Thymus (tissue), 11 donors: ENCODE measurements around the gene ADCY9. TPM values are rescaled to one million over a fixed set of nuclear protein-coding genes. Genes with fewer than 3 reads are reported as not detected.
"Not testable (repeated sequence)": the region's sequence is repeated elsewhere in the genome, so short reads cannot be mapped to it uniquely, and the experiment has no call there.

Source experiments
- DNase-seq, 9 donors: peaks; one replicate each; pipeline ENCODE4 v3.0.0-alpha.2; 2013; ENCODE audit warnings: low spot score in 9 of 9, low read depth in 6 of 9, missing footprints in 1 of 9
- H3K27ac ChIP-seq, 2 donors: one replicate each; pipeline ENCODE4 v1.5.1; 2013; ENCODE audit warnings: control low read depth in 1 of 2, low read depth in 1 of 2, low read length in 1 of 2, mild to moderate bottlenecking in 1 of 2, moderate library complexity in 1 of 2
- H3K27me3 ChIP-seq, 2 donors: one replicate each; pipeline ENCODE4 v1.5.1; 2013; ENCODE audit warnings: low read length in 1 of 2; ENCODE audit not compliant: control insufficient read depth in 2 of 2, insufficient read depth in 1 of 2
- H3K36me3 ChIP-seq, 2 donors: one replicate each; pipeline ENCODE4 v1.5.1; 2013; ENCODE audit warnings: low read length in 1 of 2, mild to moderate bottlenecking in 1 of 2, moderate library complexity in 1 of 2; ENCODE audit not compliant: control insufficient read depth in 2 of 2, insufficient read depth in 2 of 2
- H3K4me1 ChIP-seq, 2 donors: one replicate each; pipeline ENCODE4 v1.5.1; 2013; ENCODE audit warnings: low read length in 2 of 2; ENCODE audit not compliant: control insufficient read depth in 2 of 2, insufficient read depth in 2 of 2
- H3K4me3 ChIP-seq, 2 donors: one replicate each; pipeline ENCODE4 v1.5.1; 2013; ENCODE audit warnings: low read length in 2 of 2, control low read depth in 1 of 2, mild to moderate bottlenecking in 1 of 2
- H3K9me3 ChIP-seq, 2 donors: one replicate each; pipeline ENCODE4 v1.5.1; 2013; ENCODE audit warnings: low read length in 1 of 2, mild to moderate bottlenecking in 1 of 2; ENCODE audit not compliant: control insufficient read depth in 2 of 2, insufficient read depth in 1 of 2
- WGBS: extraction: QIAGEN DNeasy Blood & Tissue Kit; methylation state at CpG from one replicate; pipeline ENCODE4 v1.1.7; 2013; 5-methylcytosine and 5-hydroxymethylcytosine counted together
- polyA plus RNA-seq: library from polyadenylated mRNA; stranded (reverse); fragments of 200-250 nt; gene quantifications from one replicate; pipeline ENCODE4 v1.2.3, GENCODE V29; 2013
- total RNA-seq: library from RNA; stranded (reverse); fragments of 120-200 nt; gene quantifications from one replicate; pipeline ENCODE4 v1.2.4, GENCODE V29; 2013
- donor health status: healthy.

Gene ADCY9
- total and polyA plus RNA-seq, 2 donors: 1.3 to 2.2 TPM

DNA sequence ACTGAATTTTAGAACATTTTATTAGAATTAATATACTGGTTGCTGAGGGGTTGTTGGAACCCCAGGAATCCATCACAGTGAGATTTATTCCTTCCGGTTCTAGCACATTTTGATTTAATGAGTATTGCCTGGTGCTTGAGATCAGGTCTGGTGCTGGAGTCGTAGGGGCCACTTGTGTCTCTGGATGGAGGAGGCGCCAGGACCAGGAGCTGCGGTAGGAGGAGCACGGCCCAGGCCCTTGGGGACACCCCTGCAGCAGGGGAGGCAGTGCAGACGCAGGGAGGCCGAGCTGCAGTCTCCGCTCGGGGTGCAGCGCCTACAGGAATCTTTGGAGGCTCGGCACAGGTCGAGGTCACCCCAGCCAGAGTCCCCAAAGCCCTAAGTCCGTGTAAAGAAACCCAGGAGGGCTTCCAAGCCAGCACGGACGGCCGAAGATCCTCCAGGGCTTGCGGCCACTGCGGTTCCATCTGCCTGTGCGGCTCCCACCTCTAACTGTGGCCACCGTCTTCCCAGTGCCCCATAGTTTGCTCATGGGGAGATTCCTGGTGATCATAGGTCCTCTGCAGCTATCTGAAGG is 169.6 kb downstream of the ADCY9 start:
- 93% methylated on average over 20 of the region's 20 CpGs for WGBS
- H3K9me3 ChIP-seq: peaks cover 0 to 4% of the 10 kb centered on the region in 2 donors
- peak overlapping the region; percentile 24 to 27 for H3K27ac ChIP-seq

DNA sequence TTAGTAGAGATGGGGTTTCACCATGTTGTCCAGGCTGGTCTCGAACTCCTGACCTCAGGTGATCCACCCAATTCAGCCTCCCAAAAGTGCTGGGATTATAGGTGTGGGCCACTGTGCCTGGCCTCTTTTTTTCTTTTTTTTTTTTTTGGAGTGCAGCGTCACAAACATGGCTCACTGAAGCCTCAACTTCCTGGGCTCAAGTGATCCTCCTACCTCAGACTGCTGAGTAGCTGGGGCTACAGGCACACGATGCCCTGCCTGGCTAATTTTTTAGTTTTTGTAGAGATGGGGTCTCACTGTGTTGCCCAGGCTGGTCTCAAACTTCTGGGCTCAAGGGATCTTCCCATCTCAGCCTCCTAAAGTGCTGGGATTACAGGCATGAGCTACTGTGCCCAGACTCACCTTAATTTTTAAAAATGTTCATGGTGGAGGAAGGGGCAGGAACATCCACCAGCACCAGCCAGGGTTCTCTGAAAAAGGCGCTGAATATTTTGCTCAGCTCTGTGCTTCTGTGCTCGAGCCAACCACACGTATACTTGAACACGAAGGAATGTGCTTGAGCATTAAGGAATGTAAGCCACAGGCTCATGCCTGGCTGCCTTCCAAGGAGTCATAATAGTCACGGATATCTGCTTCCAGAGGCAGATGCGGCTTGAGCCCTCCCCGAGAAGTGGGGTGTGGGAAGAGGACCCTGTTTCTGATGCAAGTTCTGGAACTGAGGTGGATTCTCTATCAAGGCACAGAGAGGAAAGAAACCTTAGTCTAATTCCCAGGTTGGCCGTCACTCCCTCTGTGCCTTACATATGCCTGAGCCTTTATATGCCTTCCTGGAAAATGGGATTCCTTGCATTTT is 170.3 kb downstream of the ADCY9 start:
- no peak overlapping the region for H3K27ac ChIP-seq
- 86% methylated on average over 11 of the region's 11 CpGs for WGBS

More for the DNA sequence above, 169.6 kb downstream of the ADCY9 start:
- Histone ChIP-seq H3K4me1 (peaks cover 0 to 8% of the 10 kb centered on the region in 2 donors), H3K4me3 (no peak overlapping the region), H3K27me3 (peaks cover 0 to 16% of the 10 kb centered on the region in 2 donors), H3K36me3 (no peaks in the 10 kb centered on the region)
- DNase-seq: no peak

DNA sequence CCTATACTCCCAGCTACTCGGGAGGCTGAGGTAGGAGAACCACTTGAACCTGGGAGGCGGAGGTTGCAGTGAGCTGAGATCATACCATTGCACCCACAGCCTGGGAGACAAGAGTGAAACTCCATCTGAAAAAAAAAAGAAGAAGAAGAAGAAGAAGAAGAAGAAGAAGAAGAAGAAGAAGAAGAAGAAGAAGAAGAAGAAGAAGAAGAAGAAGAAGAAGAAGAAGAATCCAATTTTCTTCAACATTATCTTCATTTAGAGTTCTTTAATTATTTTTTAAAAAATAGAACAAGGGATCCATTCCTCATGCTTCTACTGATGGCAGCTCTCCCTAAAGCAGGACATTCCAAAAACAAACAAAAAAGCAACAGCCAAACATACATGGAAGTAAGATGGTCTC is 171.8 kb downstream of the ADCY9 start:
- DNase-seq, H3K27me3 ChIP-seq, H3K27ac ChIP-seq, H3K4me1 ChIP-seq, H3K9me3 ChIP-seq, H3K4me3 ChIP-seq, H3K36me3 ChIP-seq: not testable (repeated sequence)
- 96% methylated on average over 2 of the region's 2 CpGs for WGBS

More for the DNA sequence above, 170.3 kb downstream of the ADCY9 start:
- H3K36me3 ChIP-seq: no peaks in the 10 kb centered on the region
- H3K9me3 ChIP-seq: peaks cover 0 to 4% of the 10 kb centered on the region in 2 donors
- peak in 1 of 9 donors; percentile 29 for DNase-seq
- peaks cover 0 to 8% of the 10 kb centered on the region in 2 donors for H3K4me1 ChIP-seq
- peaks cover 0 to 16% of the 10 kb centered on the region in 2 donors for H3K27me3 ChIP-seq
- H3K4me3 ChIP-seq: no peak overlapping the region

GRCh38 chr16:3942146-3942545 is 174.1 kb downstream of the ADCY9 start:
- H3K36me3 ChIP-seq, H3K9me3 ChIP-seq, H3K27ac ChIP-seq, H3K4me1 ChIP-seq, DNase-seq, H3K4me3 ChIP-seq: not testable (repeated sequence)
- WGBS: 93% methylated on average over 4 of the region's 4 CpGs
- peaks cover 2 to 11% of the 10 kb centered on the region in 2 donors for H3K27me3 ChIP-seq

DNA sequence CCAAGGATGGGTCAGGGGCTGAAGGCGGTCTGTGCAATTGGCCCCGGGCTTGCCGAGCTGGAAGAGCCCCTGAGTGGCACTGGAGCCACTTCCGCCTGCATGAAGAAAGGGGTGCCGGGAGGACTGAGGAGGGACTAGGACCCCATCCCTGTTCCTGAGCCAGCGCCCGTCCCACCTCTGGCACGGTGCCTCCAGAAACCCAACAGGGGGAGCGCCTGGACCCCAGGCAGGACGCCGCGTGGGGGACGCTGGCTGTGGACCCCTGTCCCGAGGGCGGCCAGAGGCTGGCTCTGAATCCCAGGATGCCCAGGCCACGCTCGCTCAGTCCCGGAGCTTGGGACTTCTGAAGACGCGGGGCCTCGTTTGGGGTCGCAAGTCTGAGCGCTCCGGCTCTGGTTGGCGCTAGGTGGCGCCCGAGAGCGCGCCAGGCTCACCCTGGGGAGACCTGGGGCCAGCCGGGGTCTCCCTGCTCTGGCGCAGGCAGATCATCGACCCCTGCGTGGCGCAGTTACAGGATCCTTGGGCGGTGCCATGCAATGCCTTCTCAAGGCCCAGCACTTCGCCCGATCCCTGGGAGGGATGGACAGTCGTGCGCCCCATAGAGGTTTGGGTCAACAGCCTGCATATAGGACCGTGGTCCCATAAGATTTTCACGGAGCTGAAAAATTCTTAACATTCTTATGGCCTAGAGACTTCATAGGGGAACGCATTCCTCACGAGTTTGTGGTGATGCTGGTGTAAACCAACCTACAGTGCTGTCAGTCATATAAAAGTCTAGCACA is 177.2 kb downstream of the ADCY9 start:
- H3K9me3 ChIP-seq: peaks cover 0 to 4% of the 10 kb centered on the region in 2 donors
- WGBS: 15% methylated on average over 43 of the region's 43 CpGs
- no peaks in the 10 kb centered on the region for H3K36me3 ChIP-seq
- H3K4me3 ChIP-seq: no peak overlapping the region
- H3K27me3 ChIP-seq: peaks cover 2 to 11% of the 10 kb centered on the region in 2 donors
- DNase-seq: peak in 7 of 9 donors; percentile 23 to 71 (median 55)
- no peak overlapping the region for H3K27ac ChIP-seq
- H3K4me1 ChIP-seq: no peaks in the 10 kb centered on the region

- Histone ChIP-seq H3K4me3 (no peak overlapping the region), H3K9me3 (peaks cover 0 to 4% of the 10 kb centered on the region in 2 donors), H3K36me3 (no peaks in the 10 kb centered on the region), H3K27me3 (peaks cover 2 to 11% of the 10 kb centered on the region in 2 donors), H3K4me1 (no peaks in the 10 kb centered on the region), H3K27ac (no peak overlapping the region)
- WGBS: 60% methylated on average over 19 of the region's 19 CpGs
- no peak for DNase-seq
These were observed 177.8 kb downstream of the ADCY9 start for GRCh38 chr16:3938471-3938842.

GRCh38 chr16:3937066-3937875 is 179.0 kb downstream of the ADCY9 start:
- no peak overlapping the region for H3K4me3 ChIP-seq
- peaks cover 2 to 11% of the 10 kb centered on the region in 2 donors for H3K27me3 ChIP-seq
- H3K36me3 ChIP-seq: no peaks in the 10 kb centered on the region
- 96% methylated on average over 13 of the region's 13 CpGs for WGBS
- no peaks in the 10 kb centered on the region for H3K4me1 ChIP-seq
- DNase-seq: no peak
- no peak overlapping the region for H3K27ac ChIP-seq
- no peaks in the 10 kb centered on the region for H3K9me3 ChIP-seq

DNA sequence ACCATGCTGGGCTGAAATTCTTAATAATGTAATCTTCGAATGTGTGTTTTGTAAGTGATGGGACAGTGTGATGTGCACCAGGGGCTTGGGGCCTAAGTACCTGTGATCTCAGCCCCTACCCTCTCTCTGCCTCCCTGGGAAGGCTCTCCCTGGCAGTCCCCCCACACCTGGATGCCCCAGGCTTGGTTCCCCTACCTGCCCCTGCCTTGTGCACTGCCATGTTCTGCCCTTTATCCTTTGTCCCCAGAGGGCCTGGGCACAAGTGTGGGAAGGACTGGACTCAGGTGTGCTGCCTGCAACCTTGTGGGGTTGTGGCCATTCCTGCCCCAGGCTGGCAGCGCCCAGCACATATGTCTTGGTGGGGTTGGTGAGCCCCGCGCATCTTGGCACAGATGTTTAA is 180.3 kb downstream of the ADCY9 start:
- Histone ChIP-seq H3K4me3 (no peak overlapping the region), H3K36me3 (no peaks in the 10 kb centered on the region), H3K4me1 (no peaks in the 10 kb centered on the region), H3K27me3 (peaks cover 2 to 11% of the 10 kb centered on the region in 2 donors), H3K9me3 (no peaks in the 10 kb centered on the region), H3K27ac (no peak overlapping the region)
- DNase-seq: no peak
- 97% methylated on average over 4 of the region's 4 CpGs for WGBS
